Cardiac septum (tissue), 1 donor: ENCODE measurements around the gene SUPT6H. TPM values are rescaled to one million over a fixed set of nuclear protein-coding genes. Genes with fewer than 3 reads are reported as not detected.

Experiments used
- DNase-seq: peaks from one replicate; pipeline ENCODE4 v3.0.0-alpha.2; 2020; ENCODE audit warnings: low spot score
- intact Hi-C: fragments of 100-400 bp; cut with DNase I; formaldehyde crosslinking; loops from one replicate; pipeline ENCODE4 v1.14.0; 2022
- long read RNA-seq: library from polyadenylated mRNA; unstranded; transcript quantifications from one replicate; pipeline ENCODE4 v2.0.0, GENCODE V29; 2021
- total RNA-seq: library from RNA; stranded (reverse); fragmentation: NEBNext Ultra II Directional; extraction: Animal tissue kit (Norgen Biotek cat#: 25700); gene quantifications from one replicate; pipeline ENCODE4 v1.2.1, GENCODE V29; 2021
- donor health status: DM: no; HTN: no; CAD: no.

Gene SUPT6H
- 48.4 TPM for total RNA-seq
- long read RNA-seq, full-length matches to known transcripts: 3 of 29 reads
- long read RNA-seq, partial matches to known transcripts: 22 of 29 reads
- long read RNA-seq, other reads (novel, unspliced or antisense): 4 of 29 reads

DNA sequence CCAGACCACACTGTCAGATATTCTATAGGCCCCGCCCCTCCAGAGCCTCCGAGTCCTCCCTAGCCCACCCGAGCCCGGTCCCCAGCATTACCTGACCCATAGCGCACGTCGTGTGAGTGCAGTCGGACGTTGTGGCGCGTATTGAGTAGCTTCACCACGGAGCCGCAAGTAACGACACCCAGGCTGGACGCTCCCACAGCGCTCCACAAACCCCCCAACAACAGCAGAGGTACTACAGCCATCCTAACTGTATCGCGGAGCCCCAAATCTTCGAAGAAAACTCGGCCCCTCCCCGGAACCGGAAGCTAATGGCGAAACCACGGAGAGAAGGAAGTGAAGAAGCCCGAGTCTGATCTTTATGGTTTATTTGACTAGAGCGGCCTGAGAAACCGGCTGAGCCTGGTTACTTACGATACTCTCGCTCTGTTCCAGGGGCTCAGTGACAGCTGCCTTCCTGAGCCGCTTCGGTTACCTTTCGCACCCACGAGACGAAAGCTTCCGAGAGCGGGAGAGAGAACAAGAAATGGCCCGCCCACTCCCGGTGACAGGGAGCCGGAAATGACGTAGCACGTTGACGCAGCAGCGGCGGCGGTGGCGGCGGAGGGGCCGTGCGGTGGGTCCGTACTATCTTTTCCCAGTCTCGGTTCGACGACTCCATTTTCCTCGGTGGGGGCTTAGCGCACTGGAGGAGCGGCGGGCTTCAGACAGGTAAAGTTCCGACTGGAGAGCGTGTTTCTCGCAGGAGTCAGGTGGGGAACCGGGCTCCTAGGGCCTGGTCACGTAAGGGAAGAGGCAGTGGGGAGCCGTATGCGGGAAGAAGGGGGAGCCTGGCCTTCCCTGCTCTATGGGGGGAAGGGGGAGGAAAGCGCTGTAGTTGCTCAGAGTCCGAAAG lies at the start of gene SUPT6H, which contains the start of gene SDF2:
SUPT6H (plus strand) TSS at position 571 of the 892 bp plus-strand sequence. CDS start 11,197 bp downstream, outside the sequence.
SDF2 (minus strand) TSS at position 272 of the 892 bp plus-strand sequence; CDS start at position 242, 30 bp downstream.
- peak; percentile 96 for DNase-seq
- intact Hi-C loops: no loop called here

- no peak for DNase-seq
- intact Hi-C loops: loop anchor here (2.0 kb wide), 2 partner anchors 64 to 118 kb away; no protein-coding TSS in a partner anchor
Measured at GRCh38 chr17:28612531-28612930, 49.5 kb upstream of the SUPT6H start.

- DNase-seq: no peak
- intact Hi-C loops: loop anchor here (2.0 kb wide), 2 partner anchors 64 to 118 kb away; no protein-coding TSS in a partner anchor
Measured at GRCh38 chr17:28612936-28613872, 48.8 kb upstream of the SUPT6H start.

- intact Hi-C loops: loop anchor here (2.0 kb wide), 2 partner anchors 65 to 119 kb away; no protein-coding TSS in a partner anchor
- no peak for DNase-seq
Measured at GRCh38 chr17:28613931-28614381, 48.0 kb upstream of the SUPT6H start, which contains the start of gene RSKR. Gene RSKR (minus strand): TSS chr17:28614185. CDS start chr17:28614161, 24 bp downstream.

GRCh38 chr17:28615260-28615940 lies 46.6 kb upstream of the SUPT6H start:
- no peak for DNase-seq
- intact Hi-C loops: no loop called here

GRCh38 chr17:28616281-28616680 lies 45.7 kb upstream of the SUPT6H start:
- intact Hi-C loops: no loop called here
- DNase-seq: no peak

GRCh38 chr17:28618464-28618863 lies 43.5 kb upstream of the SUPT6H start:
- DNase-seq: no peak
- intact Hi-C loops: no loop called here

DNA sequence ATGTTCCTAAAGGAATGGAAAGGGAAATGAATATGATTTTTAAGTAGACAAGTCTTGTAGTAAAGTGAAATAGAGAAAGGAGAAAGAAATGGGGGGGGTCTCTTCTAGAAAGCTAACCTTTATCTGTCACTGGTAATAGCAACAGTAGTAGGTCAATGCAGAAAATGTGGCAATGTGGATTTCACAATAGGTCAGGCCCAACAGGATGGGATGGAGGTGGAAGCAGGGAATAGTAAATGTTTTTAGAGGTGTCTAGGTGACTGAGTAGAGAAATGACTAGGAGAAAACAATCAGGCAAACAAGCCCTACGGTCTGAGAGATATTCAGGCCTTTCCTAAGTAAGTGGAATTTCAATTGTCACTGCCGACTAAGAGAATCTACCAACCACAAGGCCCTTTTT lies 42.0 kb upstream of the SUPT6H start:
- intact Hi-C loops: no loop called here
- DNase-seq: no peak

DNA sequence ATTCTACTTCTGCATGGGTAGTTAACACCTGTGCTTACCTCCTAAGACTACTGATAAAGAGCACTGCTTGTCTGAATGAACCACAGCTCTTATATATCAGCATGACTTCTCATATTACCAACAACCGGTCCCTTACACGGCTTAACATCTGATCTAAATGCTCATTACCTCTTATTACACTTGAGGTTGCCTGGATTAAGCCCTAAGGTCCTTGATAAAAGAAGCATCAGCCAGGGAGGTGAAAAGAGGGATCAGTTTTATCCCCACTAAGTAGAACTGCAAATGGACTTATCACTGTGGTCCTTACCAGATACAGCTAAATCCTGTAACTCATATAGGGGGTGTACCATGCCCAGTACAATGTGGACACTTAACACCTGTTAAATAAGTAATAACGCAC lies 39.8 kb upstream of the SUPT6H start:
- intact Hi-C loops: no loop called here
- DNase-seq: no peak

DNA sequence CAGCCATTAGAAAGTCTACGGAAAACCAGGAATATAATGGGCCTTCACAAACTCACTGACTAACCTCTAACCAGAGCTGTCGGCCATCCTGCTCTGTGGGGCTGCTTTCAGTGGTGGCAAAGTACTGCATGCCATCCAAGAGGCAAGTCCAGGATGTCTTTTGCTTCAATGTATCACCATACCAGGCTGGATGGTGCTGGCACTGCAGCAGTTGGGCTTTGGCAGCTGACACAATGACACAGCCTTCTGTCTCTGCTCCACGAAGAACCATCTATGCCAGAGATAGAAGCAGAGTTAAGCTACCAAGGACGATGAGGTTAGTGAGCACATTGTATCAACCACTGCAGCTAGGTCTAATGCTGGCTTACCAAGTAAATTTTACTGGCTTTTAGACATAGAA lies 38.3 kb upstream of the SUPT6H start:
- no peak for DNase-seq

GRCh38 chr17:28624148-28624547 lies 37.9 kb upstream of the SUPT6H start:
- DNase-seq: no peak
- intact Hi-C loops: no loop called here

More for the DNA sequence above, 38.3 kb upstream of the SUPT6H start:
- intact Hi-C loops: no loop called here

GRCh38 chr17:28626818-28627217 lies 35.2 kb upstream of the SUPT6H start:
- intact Hi-C loops: no loop called here
- no peak for DNase-seq

GRCh38 chr17:28634206-28634865 lies 27.7 kb upstream of the SUPT6H start:
- no peak for DNase-seq

DNA sequence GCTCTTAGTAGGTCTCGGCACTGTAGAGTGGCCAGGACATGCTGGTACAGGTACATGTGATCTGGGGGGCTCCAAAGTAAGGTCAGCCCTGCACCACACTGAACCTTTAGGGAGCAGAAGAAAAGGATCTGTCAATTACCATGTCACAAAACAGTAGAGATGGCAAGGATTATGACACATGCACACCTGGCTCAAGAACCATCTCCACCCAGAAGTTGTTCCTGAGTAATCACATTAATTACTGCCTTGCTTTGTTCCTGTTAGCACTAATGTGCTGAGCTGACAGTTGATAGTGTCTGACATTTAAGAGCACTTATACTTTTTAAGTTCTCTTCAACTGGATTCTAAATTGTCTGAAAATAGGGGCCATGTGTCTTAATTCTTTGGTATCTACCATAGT lies 26.5 kb upstream of the SUPT6H start:
- DNase-seq: no peak
- intact Hi-C loops: no loop called here

More at GRCh38 chr17:28634206-28634865, 27.7 kb upstream of the SUPT6H start:
- intact Hi-C loops: no loop called here

GRCh38 chr17:28641579-28641978 lies 20.4 kb upstream of the SUPT6H start:
- intact Hi-C loops: no loop called here
- DNase-seq: no peak

DNA sequence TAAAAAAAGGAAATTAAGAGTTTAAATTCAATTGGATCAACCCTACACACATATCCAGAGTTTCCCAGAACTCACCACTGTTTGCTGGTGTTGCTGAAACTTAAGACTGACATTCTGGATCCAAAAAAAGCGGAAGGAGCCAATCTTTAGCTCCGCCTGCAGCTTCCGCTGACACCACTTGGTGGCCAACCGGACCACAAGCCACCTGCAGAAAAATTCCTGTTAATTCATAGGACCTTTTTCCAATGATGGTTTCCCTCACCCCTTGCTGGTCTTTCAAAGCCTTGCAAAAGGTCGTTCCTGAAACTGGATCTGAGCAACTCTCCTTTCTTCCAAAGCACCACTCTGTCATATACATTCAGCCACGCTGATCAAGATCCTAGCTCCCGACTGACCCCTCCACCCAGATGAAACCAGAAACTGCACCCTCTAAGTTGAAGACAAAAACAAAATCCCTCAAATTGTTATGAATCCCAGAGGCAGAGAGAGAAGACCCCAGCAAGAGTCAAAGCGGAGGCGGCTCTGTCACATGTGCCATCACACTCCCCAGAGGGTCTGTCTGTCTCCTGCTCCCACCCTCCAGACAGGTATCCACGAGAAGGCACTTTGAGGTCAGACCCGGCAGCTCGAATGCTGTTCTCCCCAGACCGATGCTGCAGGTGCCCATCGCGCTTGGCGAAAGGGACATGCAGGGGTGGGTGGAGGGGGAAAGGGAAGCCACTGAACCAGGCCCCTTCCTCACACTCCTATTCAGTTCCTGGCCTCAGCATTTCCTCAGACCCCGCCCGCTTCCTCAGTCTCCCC lies 17.8 kb upstream of the SUPT6H start:
- DNase-seq: peak; percentile 79
- intact Hi-C loops: no loop called here

DNA sequence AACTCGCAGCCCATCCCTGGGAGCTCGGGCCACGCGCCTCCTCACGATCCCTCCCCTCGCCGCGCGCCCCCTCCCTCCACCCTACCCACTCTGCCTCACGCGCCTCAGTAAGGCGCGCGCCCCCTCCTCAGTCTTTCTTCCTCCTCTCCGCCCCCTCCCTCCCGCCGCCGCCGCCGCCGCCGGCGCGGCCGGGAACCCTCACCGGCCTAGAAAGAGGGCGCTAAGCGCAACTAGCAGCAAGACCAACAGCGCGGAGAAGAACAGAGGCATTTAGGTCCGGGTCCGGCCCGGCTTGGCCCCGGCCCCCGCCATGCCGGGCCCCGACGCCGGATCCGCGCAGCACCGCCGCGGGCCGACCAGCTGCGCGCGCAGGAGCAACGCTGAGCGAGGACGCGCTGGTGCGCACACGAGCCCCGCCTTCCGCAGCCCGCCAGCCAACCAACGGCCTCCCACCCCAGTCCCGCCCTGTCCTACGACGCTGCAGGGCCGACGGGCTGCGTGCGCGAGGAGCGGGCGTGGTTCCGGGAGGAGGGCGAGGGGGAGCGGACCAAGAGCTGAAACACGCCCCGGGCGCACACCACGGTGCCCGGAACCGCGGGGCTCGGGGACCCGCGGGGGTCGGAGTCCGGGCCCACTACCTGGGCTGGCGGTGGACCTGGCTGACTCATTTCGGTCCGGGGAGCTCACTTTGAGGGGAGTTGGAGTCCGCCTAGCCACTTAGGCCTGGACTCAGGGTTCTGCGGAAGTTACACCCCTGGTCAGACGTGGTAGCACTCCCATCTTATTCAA lies 17.0 kb upstream of the SUPT6H start, which contains the start of gene BLTP2:
BLTP2 (minus strand) TSS at position 372 of the 789 bp plus-strand sequence; CDS start at position 270, 102 bp downstream.
- intact Hi-C loops: no loop called here
- DNase-seq: peak; percentile 99
